Spleen (tissue), 11 donors: ENCODE results near the gene PDZD11. TPM values are rescaled to one million over a fixed set of nuclear protein-coding genes. Genes with fewer than 3 reads are reported as not detected.

Experiments used
- DNase-seq: peaks from one replicate; pipeline ENCODE4 v3.0.0-alpha.2; 2020
- H3K27ac ChIP-seq, 8 donors: fragments of 200-600 bp; sonication (generic) in 7 of 8; 1 replicate in 4 of 8; 2 replicates in 4 of 8; pipeline versions ENCODE4 v1.5.0 to v1.8.0; 2016 to 2021; ENCODE audit warnings: inconsistent platforms in 4 of 8, mild to moderate bottlenecking in 4 of 8, moderate library complexity in 1 of 8
- H3K27me3 ChIP-seq, 7 donors: fragments of 200-600 bp; sonication (generic) in 6 of 7; replicated peaks in 1 of 7; 1 replicate in 4 of 7; 2 replicates in 3 of 7; pipeline versions ENCODE4 v1.5.0 to v1.8.0; 2016 to 2021; ENCODE audit warnings: inconsistent platforms in 3 of 7, mild to moderate bottlenecking in 1 of 7
- H3K36me3 ChIP-seq, 6 donors: fragments of 200-600 bp; sonication (generic) in 5 of 6; 1 replicate in 4 of 6; 2 replicates in 2 of 6; pipeline versions ENCODE4 v1.5.0 to v1.8.0; 2016 to 2021; ENCODE audit warnings: inconsistent platforms in 2 of 6
- H3K4me1 ChIP-seq, 6 donors: fragments of 200-600 bp; sonication (generic) in 5 of 6; 1 replicate in 3 of 6; 2 replicates in 3 of 6; pipeline versions ENCODE4 v1.5.0 to v1.8.0; 2016 to 2021; ENCODE audit warnings: inconsistent platforms in 3 of 6
- H3K4me3 ChIP-seq, 8 donors: fragments of 200-600 bp; sonication (generic) in 7 of 8; 1 replicate in 4 of 8; 2 replicates in 4 of 8; pipeline versions ENCODE4 v1.5.0 to v1.8.0; 2016 to 2021; ENCODE audit warnings: inconsistent platforms in 4 of 8, mild to moderate bottlenecking in 4 of 8, moderate library complexity in 2 of 8
- H3K9me3 ChIP-seq, 8 donors: fragments of 200-600 bp; sonication (generic) in 7 of 8; 1 replicate in 4 of 8; 2 replicates in 4 of 8; pipeline versions ENCODE4 v1.5.0 to v1.8.0; 2016 to 2021; ENCODE audit warnings: inconsistent platforms in 4 of 8
- POLR2A ChIP-seq, 3 donors: fragments of 450-650 bp; IDR thresholded peaks; one replicate each; pipeline ENCODE4 v1.5.1; 2017; ENCODE audit warnings: antibody characterized with exemption in 3 of 3, mild to moderate bottlenecking in 1 of 3
- POLR2AphosphoS5 ChIP-seq, 3 donors: sonication (generic); formaldehyde crosslinking; IDR thresholded peaks; one replicate each; pipeline ENCODE4 v1.5.1; 2017; ENCODE audit warnings: antibody characterized with exemption in 3 of 3
- WGBS, 5 donors: extraction: QIAGEN DNeasy Blood & Tissue Kit in 3 of 5; methylation state at CpG; one replicate each; pipeline versions ENCODE4 v1.1.5 to v1.1.7; 2013 to 2018; 5-methylcytosine and 5-hydroxymethylcytosine counted together
- intact Hi-C: fragments of 100-400 bp; cut with DNase I; formaldehyde crosslinking; loops from one replicate; pipeline ENCODE4 v1.15.0; 2023; ENCODE audit warnings: low total_unique reads
- polyA plus RNA-seq, 3 donors: library from polyadenylated mRNA; stranded (reverse); fragments of 200-250 nt; gene quantifications; one replicate each; pipeline ENCODE4 v1.2.1, GENCODE V29; 2013
- total RNA-seq, 7 donors: library from RNA; depleted of rRNA in 3 of 7; stranded (reverse); fragments of >200 nt in 3 of 7; fragmentation: NEBNext Ultra II Directional in 4 of 7; extraction: Animal tissue kit (Norgen Biotek cat#: 25700) in 4 of 7; gene quantifications; one replicate each; pipeline versions ENCODE4 v1.1.0 to v1.2.1, GENCODE V29; 2016 to 2021
- TF ChIP-seq, protein P1 (sequence below), 11 experiments: fragments of 200-600 bp in 7 of 11; fragments of 450-650 bp in 4 of 11; sonication (generic) in 4 of 11; IDR thresholded peaks in 8 of 11; conservative IDR thresholded peaks in 3 of 11; 1 replicate in 7 of 11; 2 replicates in 4 of 11; pipeline versions ENCODE4 v1.4.0 to v1.8.0; 2016 to 2021; ENCODE audit warnings: antibody characterized with exemption in 11 of 11, inconsistent platforms in 4 of 11, mild to moderate bottlenecking in 1 of 11
- donor health status: healthy with polysubstance abuse.
- donor health status: DM: no; HTN: no; CAD: no; lungs with moderate emphysema.
- donor health status: DM: no; HTN: no; CAD: no.
- donor health status: Bipolar disorder and iron deficiency.
- donor health status: healthy.
- donor health status: DM: no; HTN: no; CAD: no.
- donor health status: DM: yes; HTN: yes; CAD: no.

Gene PDZD11
- total and polyA plus RNA-seq, 10 donors: 20.0 to 44.5 (median 25.3) TPM

DNA sequence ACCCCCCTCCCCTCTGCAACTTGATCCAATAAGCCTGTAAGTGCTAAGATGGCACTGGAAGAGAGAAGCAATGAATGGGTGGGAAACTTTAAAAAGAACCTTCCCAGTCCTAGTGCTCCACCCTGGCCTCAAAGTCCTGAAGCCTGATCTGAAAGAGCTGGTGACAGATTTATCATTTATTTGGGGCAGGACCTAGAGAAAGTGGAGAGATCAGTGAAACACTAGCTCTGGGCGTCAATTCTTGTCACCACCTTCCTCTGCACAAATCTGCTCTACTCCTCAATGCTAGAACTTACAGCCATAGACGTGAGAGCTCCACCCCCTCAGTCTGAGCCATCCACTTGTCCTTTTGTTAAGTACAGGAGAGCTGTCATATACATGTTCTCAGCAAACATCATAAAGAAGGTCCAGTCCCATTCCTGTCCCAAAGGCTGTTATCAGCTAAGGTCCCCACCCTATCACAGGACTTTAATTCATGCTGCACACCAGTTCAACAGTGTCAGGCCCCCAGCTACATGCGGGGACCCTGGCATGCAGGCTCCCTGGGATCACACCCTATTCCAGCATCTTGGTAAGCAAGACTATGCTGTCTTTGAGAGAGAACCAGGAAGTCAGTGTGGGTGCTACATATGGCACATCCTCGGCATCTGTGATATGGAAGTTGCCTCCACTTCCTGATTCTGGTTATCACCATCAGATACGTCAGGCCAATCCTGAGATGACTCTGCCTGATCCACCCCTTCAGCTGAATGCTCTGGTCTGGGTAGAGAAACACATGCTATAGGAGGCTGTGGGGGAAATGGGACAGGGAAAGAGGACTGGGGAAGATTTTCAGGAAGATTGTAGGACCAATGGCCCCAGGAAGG lies 32.1 kb downstream of the PDZD11 start:
- intact Hi-C loops: no loop called here
- DNase-seq: no peak
- Histone ChIP-seq H3K27ac (no peak overlapping the region), H3K4me1 (no peaks in the 10 kb centered on the region), H3K36me3 (no peaks in the 10 kb centered on the region), H3K27me3 (no peaks in the 10 kb centered on the region), H3K9me3 (no peaks in the 10 kb centered on the region), H3K4me3 (no peak overlapping the region)
- WGBS, 5 donors: 62 to 93% (median 66%) methylated on average over 5 of the region's 5 CpGs
- TF ChIP-seq POLR2A (IDR thresholded peaks at IDR 0.05) (no peak), POLR2AphosphoS5 (IDR thresholded peaks at IDR 0.05) (no peak)
- TF ChIP-seq, protein P1, sequence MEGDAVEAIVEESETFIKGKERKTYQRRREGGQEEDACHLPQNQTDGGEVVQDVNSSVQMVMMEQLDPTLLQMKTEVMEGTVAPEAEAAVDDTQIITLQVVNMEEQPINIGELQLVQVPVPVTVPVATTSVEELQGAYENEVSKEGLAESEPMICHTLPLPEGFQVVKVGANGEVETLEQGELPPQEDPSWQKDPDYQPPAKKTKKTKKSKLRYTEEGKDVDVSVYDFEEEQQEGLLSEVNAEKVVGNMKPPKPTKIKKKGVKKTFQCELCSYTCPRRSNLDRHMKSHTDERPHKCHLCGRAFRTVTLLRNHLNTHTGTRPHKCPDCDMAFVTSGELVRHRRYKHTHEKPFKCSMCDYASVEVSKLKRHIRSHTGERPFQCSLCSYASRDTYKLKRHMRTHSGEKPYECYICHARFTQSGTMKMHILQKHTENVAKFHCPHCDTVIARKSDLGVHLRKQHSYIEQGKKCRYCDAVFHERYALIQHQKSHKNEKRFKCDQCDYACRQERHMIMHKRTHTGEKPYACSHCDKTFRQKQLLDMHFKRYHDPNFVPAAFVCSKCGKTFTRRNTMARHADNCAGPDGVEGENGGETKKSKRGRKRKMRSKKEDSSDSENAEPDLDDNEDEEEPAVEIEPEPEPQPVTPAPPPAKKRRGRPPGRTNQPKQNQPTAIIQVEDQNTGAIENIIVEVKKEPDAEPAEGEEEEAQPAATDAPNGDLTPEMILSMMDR (IDR thresholded peaks at IDR 0.05 in 8 of 11, conservative IDR thresholded peaks at IDR 0.05 in 3 of 11): no peak

DNA sequence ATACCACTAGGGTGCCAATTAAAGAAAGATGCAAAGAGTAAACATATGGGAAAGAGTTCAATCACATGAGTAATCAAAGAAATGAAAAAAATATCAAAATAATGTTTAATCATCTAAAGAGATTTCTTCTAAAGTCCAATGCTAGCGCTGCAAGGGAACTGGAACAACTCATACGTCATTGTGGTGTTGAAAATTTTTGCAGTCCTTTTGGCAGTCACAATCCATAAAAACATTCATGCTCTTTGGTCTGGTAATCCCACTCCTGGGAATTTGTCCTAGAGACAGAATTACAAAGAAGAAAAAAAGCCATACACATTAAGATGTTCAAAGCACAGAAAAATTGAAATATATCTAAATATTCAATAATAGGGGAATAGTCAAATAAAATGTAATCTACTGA lies 34.3 kb downstream of the PDZD11 start:
- no peaks in the 10 kb centered on the region for H3K9me3 ChIP-seq
- H3K4me3 ChIP-seq: no peak overlapping the region
- H3K4me1 ChIP-seq: no peaks in the 10 kb centered on the region
- no peaks in the 10 kb centered on the region for H3K27me3 ChIP-seq
- 79 to 100% (median 97%) methylated on average over 2 of the region's 2 CpGs for WGBS, 5 donors
- intact Hi-C loops: no loop called here
- H3K36me3 ChIP-seq: no peaks in the 10 kb centered on the region
- no peak overlapping the region for H3K27ac ChIP-seq
- DNase-seq: no peak
- TF ChIP-seq POLR2A (IDR thresholded peaks at IDR 0.05) (no peak), POLR2AphosphoS5 (IDR thresholded peaks at IDR 0.05) (no peak)
- TF ChIP-seq, protein P1 (IDR thresholded peaks at IDR 0.05 in 8 of 11, conservative IDR thresholded peaks at IDR 0.05 in 3 of 11): no peak

DNA sequence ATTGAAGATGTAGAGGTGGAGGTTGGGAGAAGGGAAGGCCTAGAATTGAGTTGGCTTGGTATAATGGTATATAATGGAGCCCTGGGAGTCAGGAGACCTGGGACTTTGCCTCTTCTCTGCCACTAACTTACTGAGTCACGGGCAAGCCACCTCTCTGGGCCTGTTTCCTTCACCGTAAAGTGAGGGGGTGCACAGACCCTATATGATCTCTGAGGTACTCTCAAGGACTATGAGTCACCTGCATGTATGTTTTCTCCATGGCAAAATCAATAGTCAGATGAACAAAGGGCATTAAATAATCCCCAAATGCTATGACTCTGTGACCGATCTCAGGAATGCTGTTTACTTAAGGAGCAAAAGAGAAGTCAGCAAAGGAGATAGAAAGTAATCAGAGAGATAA lies 34.8 kb downstream of the PDZD11 start:
- 85 to 100% (median 98%) methylated on average over 3 of the region's 3 CpGs for WGBS, 5 donors
- Histone ChIP-seq H3K4me1 (no peaks in the 10 kb centered on the region), H3K9me3 (no peaks in the 10 kb centered on the region), H3K27ac (no peak overlapping the region), H3K36me3 (no peaks in the 10 kb centered on the region), H3K27me3 (no peaks in the 10 kb centered on the region), H3K4me3 (no peak overlapping the region)
- intact Hi-C loops: no loop called here
- TF ChIP-seq POLR2A (IDR thresholded peaks at IDR 0.05): no peak
- TF ChIP-seq POLR2AphosphoS5 (IDR thresholded peaks at IDR 0.05): no peak
- TF ChIP-seq, protein P1 (IDR thresholded peaks at IDR 0.05 in 8 of 11, conservative IDR thresholded peaks at IDR 0.05 in 3 of 11): no peak
- no peak for DNase-seq

DNA sequence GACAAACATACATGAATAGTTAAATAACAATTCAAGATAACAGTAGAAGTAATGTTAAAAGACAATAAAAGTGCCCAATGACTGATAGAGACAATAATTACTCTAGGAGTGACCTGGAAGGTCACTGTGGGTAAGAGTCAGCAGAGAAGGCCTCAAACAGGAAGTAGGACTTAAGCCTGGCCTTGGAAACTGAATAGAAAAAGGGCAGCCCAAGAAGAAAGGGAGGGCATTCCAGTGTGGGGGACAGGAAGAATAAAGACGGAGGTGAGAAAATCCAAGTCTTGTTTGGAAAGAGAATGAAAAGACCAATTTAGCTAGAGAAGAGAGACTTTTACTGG lies 35.7 kb downstream of the PDZD11 start:
- no peaks in the 10 kb centered on the region for H3K9me3 ChIP-seq
- no peaks in the 10 kb centered on the region for H3K27me3 ChIP-seq
- H3K4me3 ChIP-seq: no peak overlapping the region
- TF ChIP-seq POLR2A (IDR thresholded peaks at IDR 0.05) (no peak), POLR2AphosphoS5 (IDR thresholded peaks at IDR 0.05) (no peak)
- TF ChIP-seq, protein P1 (IDR thresholded peaks at IDR 0.05 in 8 of 11, conservative IDR thresholded peaks at IDR 0.05 in 3 of 11): no peak
- 57 to 76% (median 68%) methylated on average over 1 of the region's 1 CpG for WGBS, 5 donors
- H3K36me3 ChIP-seq: no peaks in the 10 kb centered on the region
- no peak overlapping the region for H3K27ac ChIP-seq
- intact Hi-C loops: no loop called here
- no peak for DNase-seq
- H3K4me1 ChIP-seq: no peaks in the 10 kb centered on the region
